Activated naive CD8-positive, alpha-beta T cell treated with anti-CD3 and anti-CD28 coated beads, Interleukin-2, amount 50 U/mL, for 24 hours (primary cell): ENCODE results near the gene CELF2.

Source experiments
- ATAC-seq: fragments of 150-1000 bp; cut with Tn5 transposase; one replicate; pipeline ENCODE4 v1.10.0; 2021
- DNase-seq: peaks from one replicate; pipeline ENCODE4 v3.0.0; 2021
- H3K27ac Mint-ChIP-seq: one replicate; pipeline ENCODE4 v1.8.0; 2021; ENCODE audit warnings: mild to moderate bottlenecking, mixed read lengths
- H3K27me3 Mint-ChIP-seq: one replicate; pipeline ENCODE4 v1.8.0; 2021; ENCODE audit warnings: mixed read lengths
- H3K36me3 Mint-ChIP-seq: one replicate; pipeline ENCODE4 v1.8.0; 2021; ENCODE audit warnings: low read depth, mixed read lengths
- H3K4me1 Mint-ChIP-seq: one replicate; pipeline ENCODE4 v1.8.0; 2021; ENCODE audit warnings: mixed read lengths
- H3K4me3 Mint-ChIP-seq: one replicate; pipeline ENCODE4 v1.8.0; 2021; ENCODE audit warnings: mild to moderate bottlenecking, moderate library complexity, mixed read lengths
- H3K9me3 Mint-ChIP-seq: one replicate; pipeline ENCODE4 v1.8.0; 2021; ENCODE audit warnings: mixed read lengths

CELF2 gene

GRCh38 chr10:11186374-11186773 lies 168.7 kb downstream of the CELF2 start:
- H3K27me3 Mint-ChIP-seq: no peaks in the 10 kb centered on the region
- ATAC-seq: no peak
- H3K4me1 Mint-ChIP-seq: peaks cover 99% of the 10 kb centered on the region
- peak overlapping the region; percentile 40 for H3K4me3 Mint-ChIP-seq
- H3K9me3 Mint-ChIP-seq: peaks cover 26% of the 10 kb centered on the region
- H3K27ac Mint-ChIP-seq: peak overlapping the region; percentile 79
- DNase-seq: no peak
- peaks cover 95% of the 10 kb centered on the region for H3K36me3 Mint-ChIP-seq

GRCh38 chr10:11189582-11190376 lies 172.1 kb downstream of the CELF2 start:
- H3K36me3 Mint-ChIP-seq: peaks cover 90% of the 10 kb centered on the region
- H3K4me3 Mint-ChIP-seq: no peak overlapping the region
- H3K27me3 Mint-ChIP-seq: no peaks in the 10 kb centered on the region
- peak overlapping the region; percentile 84 for H3K27ac Mint-ChIP-seq
- no peak for DNase-seq
- no peak for ATAC-seq
- peaks cover 20% of the 10 kb centered on the region for H3K9me3 Mint-ChIP-seq
- H3K4me1 Mint-ChIP-seq: peaks cover 96% of the 10 kb centered on the region

- H3K4me1 Mint-ChIP-seq: peaks cover 96% of the 10 kb centered on the region
- H3K27ac Mint-ChIP-seq: peak overlapping the region; percentile 84
- DNase-seq (no peak), ATAC-seq (peak; percentile 9)
- H3K27me3 Mint-ChIP-seq: no peaks in the 10 kb centered on the region
- peaks cover 6% of the 10 kb centered on the region for H3K9me3 Mint-ChIP-seq
- no peak overlapping the region for H3K4me3 Mint-ChIP-seq
- peaks cover 90% of the 10 kb centered on the region for H3K36me3 Mint-ChIP-seq
Observed at GRCh38 chr10:11191190-11191589, 173.5 kb downstream of the CELF2 start.

- peaks cover 88% of the 10 kb centered on the region for H3K36me3 Mint-ChIP-seq
- no peak for ATAC-seq
Observed at GRCh38 chr10:11191678-11192077, 174.0 kb downstream of the CELF2 start.

GRCh38 chr10:11192304-11193000 lies 174.8 kb downstream of the CELF2 start:
- peak overlapping the region; percentile 84 for H3K27ac Mint-ChIP-seq

More at GRCh38 chr10:11191678-11192077, 174.0 kb downstream of the CELF2 start:
- H3K9me3 Mint-ChIP-seq: peaks cover 4% of the 10 kb centered on the region
- H3K4me3 Mint-ChIP-seq: no peak overlapping the region
- peak overlapping the region; percentile 84 for H3K27ac Mint-ChIP-seq
- peaks cover 96% of the 10 kb centered on the region for H3K4me1 Mint-ChIP-seq
- DNase-seq: no peak
- H3K27me3 Mint-ChIP-seq: no peaks in the 10 kb centered on the region

GRCh38 chr10:11193001-11193551 lies 175.4 kb downstream of the CELF2 start:
- DNase-seq: no peak

More at GRCh38 chr10:11192304-11193000, 174.8 kb downstream of the CELF2 start:
- Mint-ChIP-seq H3K4me1 (peaks cover 96% of the 10 kb centered on the region), H3K9me3 (peaks cover 4% of the 10 kb centered on the region), H3K27me3 (no peaks in the 10 kb centered on the region), H3K36me3 (peaks cover 87% of the 10 kb centered on the region), H3K4me3 (peak overlapping the region; percentile 10)
- ATAC-seq: no peak
- no peak for DNase-seq

GRCh38 chr10:11194859-11195586 lies 177.4 kb downstream of the CELF2 start:
- H3K4me1 Mint-ChIP-seq: peaks cover 97% of the 10 kb centered on the region
- H3K27ac Mint-ChIP-seq: peak overlapping the region; percentile 67
- H3K9me3 Mint-ChIP-seq: no peaks in the 10 kb centered on the region
- no peak for ATAC-seq
- DNase-seq: no peak
- no peak overlapping the region for H3K4me3 Mint-ChIP-seq
- H3K27me3 Mint-ChIP-seq: no peaks in the 10 kb centered on the region
- H3K36me3 Mint-ChIP-seq: peaks cover 84% of the 10 kb centered on the region

More at GRCh38 chr10:11193001-11193551, 175.4 kb downstream of the CELF2 start:
- no peak for ATAC-seq
- Mint-ChIP-seq H3K4me1 (peaks cover 97% of the 10 kb centered on the region), H3K9me3 (peaks cover 4% of the 10 kb centered on the region), H3K27ac (peak overlapping the region; percentile 84), H3K36me3 (peaks cover 86% of the 10 kb centered on the region), H3K4me3 (peak overlapping the region; percentile 10), H3K27me3 (no peaks in the 10 kb centered on the region)

GRCh38 chr10:11195623-11196022 lies 178.0 kb downstream of the CELF2 start:
- H3K27me3 Mint-ChIP-seq: no peaks in the 10 kb centered on the region
- peaks cover 97% of the 10 kb centered on the region for H3K4me1 Mint-ChIP-seq
- DNase-seq (no peak), ATAC-seq (no peak)
- peak overlapping the region; percentile 16 for H3K4me3 Mint-ChIP-seq
- H3K9me3 Mint-ChIP-seq: peaks cover 1% of the 10 kb centered on the region
- peaks cover 86% of the 10 kb centered on the region for H3K36me3 Mint-ChIP-seq
- peak overlapping the region; percentile 67 for H3K27ac Mint-ChIP-seq

- H3K4me1 Mint-ChIP-seq: peaks cover 97% of the 10 kb centered on the region
- no peaks in the 10 kb centered on the region for H3K27me3 Mint-ChIP-seq
- no peak for DNase-seq
- peak overlapping the region; percentile 90 for H3K27ac Mint-ChIP-seq
- H3K9me3 Mint-ChIP-seq: peaks cover 9% of the 10 kb centered on the region
- H3K4me3 Mint-ChIP-seq: peak overlapping the region; percentile 51
- peak; percentile 22 for ATAC-seq
- peaks cover 87% of the 10 kb centered on the region for H3K36me3 Mint-ChIP-seq
Observed at GRCh38 chr10:11197266-11197712, 179.6 kb downstream of the CELF2 start.

- Mint-ChIP-seq H3K9me3 (peaks cover 9% of the 10 kb centered on the region), H3K36me3 (peaks cover 87% of the 10 kb centered on the region), H3K4me3 (no peak overlapping the region), H3K27ac (peak overlapping the region; percentile 90), H3K4me1 (peaks cover 97% of the 10 kb centered on the region), H3K27me3 (no peaks in the 10 kb centered on the region)
- DNase-seq (no peak), ATAC-seq (no peak)
Observed at GRCh38 chr10:11197878-11198277, 180.2 kb downstream of the CELF2 start.

GRCh38 chr10:11201911-11202310 lies 184.2 kb downstream of the CELF2 start:
- Mint-ChIP-seq H3K27me3 (no peaks in the 10 kb centered on the region), H3K27ac (peak overlapping the region; percentile 94), H3K4me1 (peaks cover 99% of the 10 kb centered on the region), H3K9me3 (peaks cover 9% of the 10 kb centered on the region), H3K4me3 (peak overlapping the region; percentile 9), H3K36me3 (peaks cover 92% of the 10 kb centered on the region)
- DNase-seq (no peak), ATAC-seq (no peak)

- Mint-ChIP-seq H3K9me3 (peaks cover 9% of the 10 kb centered on the region), H3K36me3 (peaks cover 85% of the 10 kb centered on the region), H3K4me1 (peaks cover 99% of the 10 kb centered on the region), H3K4me3 (no peak overlapping the region), H3K27me3 (no peaks in the 10 kb centered on the region), H3K27ac (peak overlapping the region; percentile 94)
- DNase-seq: no peak
- ATAC-seq: no peak
Observed at GRCh38 chr10:11204351-11204942, 186.8 kb downstream of the CELF2 start.

- DNase-seq: no peak
- Mint-ChIP-seq H3K9me3 (peaks cover 9% of the 10 kb centered on the region), H3K4me3 (no peak overlapping the region), H3K36me3 (peaks cover 83% of the 10 kb centered on the region), H3K27me3 (no peaks in the 10 kb centered on the region), H3K27ac (peak overlapping the region; percentile 94), H3K4me1 (peaks cover 99% of the 10 kb centered on the region)
- ATAC-seq: peak; percentile 75
Observed at GRCh38 chr10:11205030-11205772, 187.5 kb downstream of the CELF2 start.
